NCI-H1092 (cell line): ENCODE results near the gene CHST3.
"Not testable (repeated sequence)": the region's sequence is repeated elsewhere in the genome, so short reads cannot be mapped to it uniquely, and the experiment has no call there.

ENCODE experiments used
- DNase-seq: peaks from one replicate; lab custom pipeline; 2025; lab: John Stamatoyannopoulos, UW

The CHST3 gene

DNA sequence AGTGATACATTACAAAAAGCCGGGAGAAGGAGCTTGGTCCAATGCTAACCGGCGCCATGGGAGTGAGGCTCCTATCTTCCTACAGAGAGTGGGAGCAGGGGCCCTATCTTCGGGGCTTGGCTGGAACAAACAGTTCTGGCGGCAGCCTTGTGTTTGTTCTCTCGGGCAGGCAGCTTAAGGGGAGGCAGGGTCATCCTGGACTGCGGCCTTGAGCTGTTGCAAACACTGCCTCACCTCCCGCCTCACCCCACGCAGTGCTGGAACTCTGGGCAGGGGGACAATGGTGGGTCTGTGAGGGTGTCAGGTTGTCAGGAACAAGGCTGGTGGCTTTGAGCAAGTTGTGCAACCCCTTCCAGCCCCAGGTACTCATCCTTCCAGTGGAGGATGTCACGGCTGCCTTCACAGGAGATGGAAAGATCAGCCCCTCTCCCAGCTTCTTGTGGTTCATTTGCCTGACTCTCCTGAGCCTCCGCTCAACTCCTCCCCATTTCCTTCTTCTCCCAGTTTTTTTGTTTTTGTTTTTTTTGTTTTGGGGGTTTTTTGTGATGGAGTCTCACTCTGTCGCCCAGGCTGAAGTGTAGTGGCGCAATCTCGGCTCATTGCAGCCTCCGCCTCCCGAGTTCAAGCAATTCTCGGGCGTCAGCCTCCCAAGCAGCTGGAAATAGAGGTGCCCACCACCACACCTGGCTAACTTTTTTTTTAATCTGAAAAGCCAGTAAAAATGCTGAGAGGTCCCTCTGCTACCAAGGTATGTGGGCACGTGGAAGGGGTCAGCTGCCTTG lies 66.8 kb downstream of the CHST3 start:
- DNase-seq = no peak

DNA sequence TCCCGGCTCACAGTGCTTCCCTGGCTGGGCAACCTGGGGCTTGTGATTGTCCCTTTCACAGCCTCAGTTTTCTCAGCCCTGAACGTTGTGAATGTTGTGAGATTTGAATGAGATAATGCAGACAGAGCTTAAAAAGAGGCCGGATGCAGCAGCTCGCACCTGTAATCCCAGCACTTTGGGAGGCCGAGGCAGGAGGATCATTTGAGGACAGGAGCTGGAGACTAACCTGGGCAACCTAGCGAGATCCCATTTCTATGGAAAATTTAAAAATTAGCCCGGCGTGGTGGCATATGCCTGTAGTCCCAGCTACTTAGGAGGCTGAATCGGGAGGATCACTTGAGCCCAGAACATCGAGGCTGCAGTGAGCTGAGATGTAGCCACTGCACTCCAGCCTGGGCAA lies 67.5 kb downstream of the CHST3 start:
- DNase-seq = no peak

DNA sequence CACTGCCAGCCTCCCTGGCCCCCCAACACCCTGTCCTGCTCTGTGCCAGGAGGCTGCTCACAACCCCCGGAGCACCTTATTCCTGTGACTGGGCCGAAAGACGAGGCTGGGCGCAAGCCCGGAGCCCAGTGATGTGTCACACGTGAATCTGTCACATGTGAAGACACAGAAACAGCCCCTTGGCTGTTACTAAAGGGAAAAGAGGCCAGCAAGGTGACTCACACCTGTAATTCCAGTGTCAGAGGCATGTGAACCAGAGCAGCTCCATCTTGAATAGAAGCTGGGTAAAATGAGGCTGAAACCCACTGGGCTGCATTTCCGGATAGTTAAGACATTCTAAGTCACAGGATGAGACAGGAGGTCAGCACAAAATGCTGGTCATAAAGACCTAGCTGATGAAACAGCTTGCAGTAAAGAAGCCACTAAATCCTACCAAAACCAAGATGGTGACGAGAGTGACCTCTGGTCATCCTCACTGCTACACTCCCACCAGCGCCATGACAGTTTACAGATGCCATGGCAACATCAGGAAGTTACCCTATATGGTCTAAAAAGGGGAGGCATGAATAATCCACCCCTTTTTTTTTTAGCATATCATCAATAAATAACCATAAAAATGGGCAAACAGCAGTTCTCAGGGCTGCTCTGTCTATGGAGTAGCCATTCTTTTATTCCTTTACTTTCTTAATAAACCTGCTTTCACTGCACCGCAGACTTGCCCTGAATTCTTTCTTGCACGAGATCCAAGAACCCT lies 68.4 kb downstream of the CHST3 start:
- DNase-seq = not testable (repeated sequence)

DNA sequence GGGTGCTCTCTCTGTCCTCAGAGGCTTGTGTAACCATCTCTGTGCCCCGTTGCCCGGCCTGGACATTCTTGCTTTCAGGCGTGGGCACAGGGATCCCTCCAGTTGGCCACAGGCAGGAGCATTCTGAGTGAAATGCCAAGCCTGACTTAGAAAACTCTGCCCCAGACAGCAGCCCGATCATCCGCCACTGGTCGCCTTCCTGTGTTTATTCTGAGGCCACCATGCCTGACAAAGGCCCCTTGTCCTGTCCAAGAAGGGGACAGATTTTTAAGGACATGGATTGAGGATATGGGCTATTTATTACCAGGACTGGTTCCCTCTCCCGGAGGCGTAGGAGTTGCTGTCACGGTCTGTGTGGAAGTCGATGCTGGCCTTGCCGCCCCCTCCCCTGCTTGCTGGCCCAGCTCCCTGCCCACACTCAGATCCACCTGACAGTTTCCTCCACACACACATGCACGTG lies 69.9 kb downstream of the CHST3 start:
- DNase-seq = no peak

DNA sequence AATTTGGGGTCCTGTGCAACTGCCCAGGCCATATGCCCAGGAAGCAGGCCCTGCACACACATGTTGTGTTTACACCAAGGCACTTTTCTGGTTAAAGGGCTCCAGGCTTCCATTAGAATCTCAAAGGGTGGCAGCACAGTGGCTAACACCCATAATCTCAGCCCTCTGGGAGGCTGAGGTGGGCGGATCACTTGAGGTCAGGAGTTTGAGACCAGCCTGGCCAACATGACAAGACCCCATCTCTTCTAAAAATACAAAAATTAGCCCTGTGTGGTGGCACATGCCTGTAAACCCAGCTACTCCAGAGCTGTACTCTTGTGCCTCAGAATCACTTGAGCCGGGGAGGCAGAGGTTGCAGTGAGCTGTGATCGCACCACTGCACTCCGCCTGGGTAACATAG lies 70.6 kb downstream of the CHST3 start:
- no peak for DNase-seq

DNA sequence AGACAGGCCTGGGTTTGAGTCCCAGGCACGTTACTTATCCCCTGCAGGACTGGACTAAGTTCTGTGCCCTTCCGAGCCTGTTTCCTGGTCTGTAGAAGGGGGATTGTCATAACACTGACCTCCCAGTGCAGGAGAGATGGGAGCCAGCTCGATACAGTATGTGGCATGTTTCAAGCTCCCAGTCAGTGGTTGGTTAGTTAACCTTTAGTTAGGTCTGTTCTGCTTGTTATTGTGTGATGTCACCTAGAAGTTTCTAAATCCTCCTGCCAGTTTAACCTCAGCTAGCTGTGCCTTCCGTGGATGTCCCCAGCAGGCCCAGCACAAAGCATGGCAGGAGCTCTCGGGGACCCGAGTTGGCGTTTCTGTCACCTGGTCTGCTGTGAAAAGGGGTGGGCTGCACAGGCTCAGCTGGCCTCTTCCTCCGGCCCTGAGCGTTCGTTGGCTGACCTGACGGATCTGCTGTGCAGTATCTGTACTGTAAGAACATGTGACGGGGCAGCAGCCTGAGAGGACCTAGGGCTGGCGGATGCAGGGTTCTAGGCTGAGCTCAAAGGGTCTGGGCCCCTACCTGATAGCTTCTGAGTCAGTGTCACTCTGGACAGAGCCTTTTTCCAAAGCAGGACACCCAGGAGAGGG lies 71.2 kb downstream of the CHST3 start:
- DNase-seq = no peak

DNA sequence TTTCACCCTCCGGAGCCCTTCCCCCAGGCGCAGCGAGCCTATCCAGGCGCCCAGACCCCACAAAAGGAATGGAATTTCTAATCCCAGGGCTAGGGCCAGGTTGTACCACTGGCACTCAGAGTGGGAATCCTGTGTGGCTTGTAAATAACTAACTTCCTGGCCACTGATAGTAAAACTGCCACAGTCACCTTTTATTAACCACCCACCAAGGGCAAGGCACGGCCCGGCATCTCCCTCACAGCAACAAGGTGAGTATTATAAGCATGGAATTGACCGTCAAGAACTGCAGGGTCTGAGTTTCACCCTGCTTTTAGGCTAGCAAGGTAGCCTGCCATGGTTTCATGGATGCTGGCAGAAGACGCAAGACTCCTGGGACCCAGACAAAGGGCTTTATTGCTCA lies 73.1 kb downstream of the CHST3 start:
- DNase-seq = no peak

DNA sequence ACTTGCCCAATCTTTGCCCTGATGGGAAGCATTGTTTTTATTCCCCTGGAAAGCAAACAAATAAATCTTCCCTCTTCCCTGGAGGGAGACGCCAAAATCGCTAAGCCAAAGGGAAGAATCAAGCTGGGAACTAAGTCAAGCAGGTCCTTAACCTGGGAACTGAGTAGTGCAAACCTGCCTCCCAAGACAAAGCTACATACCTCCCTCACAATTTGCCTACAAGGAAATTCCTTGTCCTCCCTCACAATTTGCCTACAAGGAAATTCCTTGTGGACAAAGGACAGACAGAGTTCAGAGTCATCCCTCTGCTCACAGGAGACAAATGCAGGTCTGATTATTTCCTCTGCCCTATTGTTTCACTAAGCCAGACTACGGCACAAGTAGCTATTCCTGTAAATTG lies 73.6 kb downstream of the CHST3 start:
- no peak for DNase-seq

DNA sequence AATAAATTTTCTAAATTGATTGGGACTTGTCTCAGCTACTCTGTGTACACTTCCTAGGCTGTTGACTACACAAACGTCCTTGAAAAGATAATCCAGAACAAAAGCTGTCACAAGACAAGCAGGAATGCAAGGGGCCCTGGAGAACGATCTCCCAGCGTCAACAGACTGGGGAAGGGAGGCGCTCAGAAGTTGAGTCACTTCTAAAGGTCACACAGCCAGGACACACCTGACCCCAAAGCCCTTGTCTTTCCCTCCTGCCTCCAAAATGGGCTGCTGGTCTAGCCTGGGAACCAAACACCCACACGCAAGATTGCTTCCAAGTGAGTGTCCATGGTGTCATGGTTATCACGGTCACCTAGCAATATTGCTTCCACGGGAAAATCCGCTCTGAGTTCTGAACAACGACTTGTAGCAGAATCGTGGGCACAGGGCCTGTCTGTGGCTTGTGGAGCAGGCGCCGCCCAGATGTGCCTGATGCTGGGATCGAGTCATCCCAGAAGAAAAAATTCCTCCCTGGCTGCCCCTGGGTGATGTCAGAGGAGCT lies 74.3 kb downstream of the CHST3 start:
- DNase-seq = no peak

DNA sequence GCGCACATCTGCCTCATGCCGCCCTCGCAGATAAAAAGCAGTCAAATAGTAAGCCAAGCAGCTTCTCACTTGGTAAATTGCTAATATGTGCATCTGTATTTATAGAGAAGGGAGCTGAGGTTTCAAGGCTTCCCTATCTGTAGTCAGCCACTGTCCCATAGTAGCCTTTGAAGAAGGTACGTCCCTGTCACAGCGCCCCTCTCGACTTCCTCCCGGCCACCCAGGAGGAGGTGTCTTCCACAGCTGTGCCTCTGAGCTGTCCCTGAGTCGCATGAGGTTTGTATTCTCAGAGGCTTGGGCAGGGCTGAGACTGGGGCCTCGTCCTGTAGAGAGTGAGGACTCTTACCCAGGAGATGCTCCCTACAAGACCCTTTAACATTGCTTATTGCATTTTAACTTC lies 75.2 kb downstream of the CHST3 start:
- DNase-seq = no peak

DNA sequence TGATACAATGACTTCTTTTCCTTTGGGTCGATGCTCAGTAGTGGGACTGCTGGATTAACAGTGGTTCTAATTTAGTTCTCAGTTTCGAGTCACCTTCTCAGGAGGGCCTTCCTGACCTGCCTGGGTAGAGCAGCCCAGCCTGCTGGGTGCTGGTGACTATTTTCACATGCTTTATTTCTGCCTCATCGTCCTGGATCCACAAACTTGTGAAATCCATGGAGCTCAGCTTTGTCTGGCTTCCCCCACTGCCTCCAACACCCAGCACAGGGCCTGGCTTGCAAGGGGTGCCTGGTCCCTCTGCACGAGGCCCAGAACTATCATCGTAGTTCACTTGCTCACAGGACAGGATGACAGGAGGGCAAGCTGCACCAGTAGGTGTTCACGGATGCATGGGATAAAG lies 77.3 kb downstream of the CHST3 start:
- no peak for DNase-seq

DNA sequence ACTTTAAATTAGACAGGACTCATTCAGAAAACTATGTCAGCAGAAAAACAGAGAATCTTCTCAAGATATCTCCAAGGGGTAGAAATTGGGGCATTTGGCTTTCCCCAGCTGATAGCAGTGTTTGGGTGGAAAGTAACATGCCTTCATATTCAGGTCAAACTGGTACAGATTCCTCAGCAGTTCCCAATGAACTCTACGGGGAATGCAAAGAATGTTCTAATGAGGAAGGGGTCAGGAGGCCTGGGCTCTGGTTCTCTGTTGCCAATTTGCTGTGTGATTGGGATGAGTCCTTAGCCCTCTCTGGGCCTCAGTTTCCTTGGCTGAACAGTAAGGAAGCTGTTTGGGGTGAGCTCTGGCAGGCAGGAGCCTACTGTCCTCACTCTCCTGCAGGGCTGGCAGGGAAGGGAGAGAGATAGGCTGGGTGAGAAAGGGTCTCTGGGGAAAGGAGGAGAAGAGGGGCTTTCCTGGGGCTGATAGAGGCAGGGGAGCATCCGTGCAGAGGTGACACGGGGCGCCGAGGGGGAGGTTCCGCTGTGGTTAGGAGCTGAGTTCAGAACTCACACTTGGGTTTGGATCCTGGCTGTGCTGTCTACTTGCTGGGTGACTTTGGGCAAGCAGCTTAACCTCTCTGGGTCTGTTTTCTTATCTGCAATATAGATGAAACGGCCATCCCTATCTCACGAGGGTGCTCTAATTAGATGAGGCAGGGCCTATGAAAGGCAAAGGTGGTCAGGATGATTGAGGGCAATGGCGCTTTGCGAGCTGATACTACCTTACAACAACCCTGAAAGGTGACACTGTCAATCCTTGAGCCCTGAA lies 79.0 kb downstream of the CHST3 start:
- no peak for DNase-seq

DNA sequence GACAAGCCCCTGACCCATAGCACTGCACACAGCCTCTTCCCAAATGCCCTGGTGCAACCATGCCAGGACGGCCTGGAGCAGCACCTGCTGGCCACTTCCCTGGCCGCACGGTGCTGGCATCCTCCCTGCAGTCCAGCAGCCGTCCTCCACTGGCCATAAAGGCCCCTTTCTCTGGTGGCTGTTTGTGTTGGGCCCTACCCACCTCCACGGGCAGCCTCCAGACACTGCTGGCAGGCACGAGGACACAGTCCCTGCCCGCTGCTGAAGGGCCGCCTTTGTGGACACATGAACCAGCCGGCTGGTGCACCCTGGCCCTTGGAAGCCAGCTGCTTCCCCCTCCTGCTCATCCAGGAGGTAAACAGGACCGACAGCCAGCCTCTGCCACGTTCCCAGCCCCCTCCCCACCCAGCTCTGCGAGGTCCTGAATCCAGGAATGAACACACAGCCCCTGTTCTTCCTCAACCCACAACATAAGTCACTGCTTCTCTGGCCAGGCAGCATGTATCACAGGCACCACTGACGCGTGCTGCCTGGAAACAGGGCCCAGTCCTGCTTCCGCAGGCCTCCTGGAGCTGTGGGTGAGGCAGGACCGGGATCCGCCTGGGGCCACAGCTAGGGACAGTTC lies 80.3 kb downstream of the CHST3 start:
- DNase-seq = no peak

DNA sequence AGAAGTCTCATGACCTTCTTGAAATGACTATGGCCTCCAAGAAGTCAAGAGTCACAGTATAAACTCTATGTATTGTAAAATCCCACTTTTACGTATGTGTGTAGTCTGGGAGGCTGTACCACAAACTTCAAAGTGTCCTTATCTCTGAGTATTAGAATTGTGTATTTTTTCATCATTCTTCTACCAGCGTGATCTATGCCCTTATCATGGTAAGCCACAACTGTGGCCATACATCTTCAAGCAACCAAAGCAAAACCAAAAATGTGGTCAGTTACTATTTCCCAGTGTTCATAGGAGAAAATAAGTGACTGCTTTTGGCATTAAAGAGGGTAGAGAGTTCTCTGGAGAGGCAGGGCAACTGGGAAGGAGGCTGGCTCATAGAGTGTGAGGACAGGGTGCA lies 81.4 kb downstream of the CHST3 start:
- no peak for DNase-seq

DNA sequence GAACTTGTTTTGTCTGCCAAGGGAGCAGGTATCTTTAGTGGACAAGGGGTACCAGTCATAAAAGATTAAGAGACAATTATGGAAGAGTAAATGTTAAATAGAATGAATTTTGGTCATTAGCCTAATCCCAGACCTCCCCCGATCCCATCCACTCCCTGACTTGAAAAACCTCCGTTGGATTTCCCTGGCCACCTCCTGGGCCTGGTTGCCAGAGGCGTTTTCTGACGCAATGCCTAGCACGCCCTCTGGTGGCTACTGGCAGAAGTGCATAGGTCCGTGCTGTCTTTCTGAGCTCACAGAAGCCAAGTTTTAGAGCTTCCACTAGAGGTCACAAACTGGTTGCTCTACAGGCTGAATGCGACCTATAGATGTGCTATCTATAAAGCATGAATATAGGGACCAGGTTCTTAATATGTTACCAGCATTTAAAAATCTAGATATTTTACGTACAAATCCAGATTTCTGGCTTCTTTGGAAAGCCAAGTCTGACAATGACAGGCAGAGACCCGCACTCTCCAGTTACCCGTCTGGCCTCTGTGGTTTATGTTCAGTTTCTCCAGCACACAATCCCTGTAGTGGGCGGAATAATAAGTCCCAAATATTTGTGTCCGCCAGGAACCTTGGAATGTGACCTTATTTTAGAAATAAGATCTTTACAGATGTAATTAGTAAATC lies 84.4 kb downstream of the CHST3 start:
- DNase-seq = peak; percentile 89

DNA sequence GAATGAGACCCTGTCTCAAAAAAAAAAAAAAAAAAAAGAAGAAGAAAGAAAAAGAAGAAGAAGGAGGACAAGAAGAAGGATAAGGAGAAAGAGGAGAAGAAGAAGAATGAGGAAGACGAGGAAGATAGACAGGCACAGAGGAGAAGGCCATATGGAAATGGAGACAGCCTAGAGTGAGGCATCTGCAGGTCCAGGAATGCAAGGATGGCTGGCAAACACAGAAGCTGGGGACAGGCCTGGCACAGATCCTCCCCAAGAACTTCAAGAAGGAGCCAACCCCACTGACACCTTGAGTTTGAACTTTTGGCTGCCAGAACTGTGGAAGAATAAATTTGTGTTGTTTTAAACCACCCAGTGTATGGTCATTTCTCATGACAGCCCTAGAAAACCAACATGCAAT lies 85.3 kb downstream of the CHST3 start:
- DNase-seq = no peak

DNA sequence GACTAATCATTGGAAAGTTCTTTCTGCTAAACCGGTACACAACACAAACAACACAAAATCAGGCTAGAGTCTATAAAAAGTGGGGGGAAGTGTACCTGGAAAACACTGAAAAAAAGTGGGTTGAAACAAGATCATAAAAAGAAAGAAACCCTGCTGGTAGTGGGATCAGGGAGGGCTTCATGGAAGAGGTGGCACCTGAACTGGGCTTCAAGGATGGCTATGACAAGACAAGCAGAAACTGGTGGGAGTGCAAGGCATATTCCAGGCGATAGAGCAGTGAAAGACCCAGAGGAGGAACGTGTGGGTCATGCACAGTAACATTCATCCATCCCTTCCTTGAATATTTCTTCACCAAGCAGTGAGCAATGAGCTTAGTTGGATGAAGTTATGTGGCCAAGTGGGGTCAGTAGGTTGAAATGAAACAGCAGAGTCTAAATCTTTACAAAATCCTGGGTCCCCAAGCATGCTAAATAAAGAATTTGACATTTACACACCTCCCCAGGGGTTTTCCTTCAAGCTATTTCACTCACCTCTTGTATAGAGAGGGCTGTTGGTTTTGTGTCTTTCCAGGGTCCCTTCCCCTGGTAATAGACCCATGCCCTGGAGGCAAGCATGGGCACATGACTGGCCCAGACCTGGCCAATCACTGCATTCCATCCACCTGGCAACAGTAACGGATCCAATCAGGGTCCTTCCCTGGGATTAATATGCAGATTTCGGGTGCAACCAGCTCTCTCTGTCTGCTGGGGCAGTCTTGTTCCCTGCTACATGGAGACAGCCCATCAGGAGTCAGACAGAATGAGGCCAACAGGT lies 86.0 kb downstream of the CHST3 start:
- no peak for DNase-seq

DNA sequence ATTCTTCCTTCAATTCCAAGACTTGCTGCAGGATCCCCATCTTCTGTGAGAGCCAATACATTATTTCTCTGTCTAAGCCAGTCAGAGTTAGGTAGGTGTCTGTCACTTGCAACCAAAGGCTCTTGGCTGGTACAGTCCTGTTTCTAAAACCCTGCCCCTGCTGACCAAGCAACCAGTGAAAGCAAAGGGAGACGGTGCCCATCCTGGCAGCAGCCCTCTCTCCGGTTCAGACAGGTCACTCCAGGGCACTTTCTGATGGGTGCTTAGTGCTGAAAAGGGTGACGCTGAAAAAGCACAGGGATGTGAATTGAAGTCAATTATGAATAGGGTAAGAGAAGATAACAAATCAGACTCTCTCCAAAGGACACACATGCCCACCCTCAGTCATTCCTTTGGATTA lies 86.7 kb downstream of the CHST3 start:
- no peak for DNase-seq

DNA sequence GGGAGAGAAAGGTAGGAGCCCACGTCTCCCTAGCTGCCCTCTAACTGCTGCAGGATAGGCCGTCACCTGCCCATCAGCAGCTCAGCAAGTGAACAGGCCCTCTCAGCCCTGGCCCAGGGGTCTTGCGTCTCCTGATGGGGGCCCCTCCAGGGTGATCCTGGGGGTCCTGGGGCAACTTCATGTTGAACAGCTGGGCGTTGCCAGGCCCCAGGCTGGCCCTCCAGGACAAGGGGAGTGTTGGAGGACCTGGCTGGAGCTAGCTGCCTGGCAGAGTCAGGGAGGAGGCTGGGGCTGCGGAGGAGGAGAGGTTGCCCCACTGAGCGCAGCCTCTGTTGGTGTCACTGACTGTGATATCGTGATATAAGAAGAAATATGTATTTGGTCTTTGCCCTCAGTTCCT lies 89.5 kb downstream of the CHST3 start:
- no peak for DNase-seq

DNA sequence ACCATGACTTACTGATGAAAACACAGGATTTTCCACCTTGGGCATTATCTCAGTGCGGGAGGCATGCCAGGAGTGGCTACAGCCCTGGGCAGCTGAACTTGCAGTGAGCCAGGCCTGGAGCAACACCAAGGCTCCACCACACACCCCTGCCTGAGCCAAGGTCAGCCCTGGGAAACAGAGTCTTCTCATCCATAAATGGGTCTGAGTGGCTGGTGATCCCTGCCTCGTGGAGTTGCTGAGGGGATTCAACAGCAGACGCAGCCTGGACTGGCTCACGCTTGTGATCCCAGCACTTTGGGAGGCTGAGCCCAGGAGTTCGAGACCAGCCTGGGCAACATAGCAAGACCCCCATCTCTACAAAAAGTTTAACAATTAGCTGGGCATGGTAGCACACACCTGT lies 91.9 kb downstream of the CHST3 start:
- DNase-seq = no peak
